HepG2 (cell line): ENCODE measurements around the gene PARVB. TPM values are rescaled to one million over a fixed set of nuclear protein-coding genes. Genes with fewer than 3 reads are reported as not detected.

Experiments
- ATAC-seq: fragments of 200-7000 bp; cut with Tn5 transposase; 3 replicates; pipeline ENCODE4 v1.9.1; 2020; ENCODE audit warnings: mild to moderate bottlenecking, moderate library complexity
- BruUV-seq: library from RNA; stranded (reverse); fragments of 400-500 nt; replicated peaks from 2 replicates; lab custom pipeline; 2021; lab: Mats Ljungman, UMichigan
- CTCF ChIA-PET: fragments of 300-600 bp; formaldehyde crosslinking; extraction: SDS; loops from one replicate; lab custom pipeline; 2021; ENCODE audit warnings: low total read pairs, inconsistent platforms, low intra/inter-chr PET ratio; lab: Yijun Ruan, JAX
- POLR2A ChIA-PET: fragments of 350-600 bp; sonication (Branson Sonifier 250); formaldehyde crosslinking; loops from one replicate; lab custom pipeline; 2020; ENCODE audit warnings: antibody characterized with exemption, inconsistent platforms; lab: Yijun Ruan, JAX
- DNase-seq: peaks from one replicate; pipeline ENCODE4 v3.0.0-alpha.2; 2015; ENCODE audit warnings: low spot score
- FAIRE-seq: peaks from 3 replicates; lab custom pipeline; 2011; peaks lifted over from hg19 to GRCh38; lab: Jason Lieb, UNC
- H2AFZ ChIP-seq: one replicate; pipeline ENCODE4 v1.6.1; 2011; ENCODE audit warnings: low read length, inconsistent platforms
- H3K27ac ChIP-seq: fragments of 300-600 bp; 3 replicates; pipeline ENCODE4 v1.8.0; 2011; ENCODE audit warnings: mixed run types, mild to moderate bottlenecking, mixed read lengths, low read length, inconsistent platforms; ENCODE audit not compliant: insufficient read depth; ENCODE audit errors: extremely low read length
- H3K27me3 ChIP-seq, 2 experiments: fragments of 200-600 bp in 1 of 2; 2 replicates in 1 of 2; 3 replicates in 1 of 2; pipeline versions ENCODE4 v1.6.0 to v1.8.0; 2011; ENCODE audit warnings: low read length in 2 of 2, mild to moderate bottlenecking in 2 of 2, moderate library complexity in 2 of 2, inconsistent platforms in 1 of 2; ENCODE audit not compliant: insufficient read depth in 2 of 2, control insufficient read depth in 1 of 2
- H3K36me3 ChIP-seq, 2 experiments: fragments of 200-600 bp in 1 of 2; replicated peaks in 1 of 2; 2 replicates in 1 of 2; 3 replicates in 1 of 2; pipeline versions ENCODE4 v1.5.1 to v1.8.0; 2011; ENCODE audit warnings: low read length in 2 of 2, inconsistent platforms in 1 of 2; ENCODE audit not compliant: insufficient read depth in 2 of 2, control insufficient read depth in 1 of 2
- H3K4me1 ChIP-seq: 2 replicates; pipeline ENCODE4 v1.5.1; 2012; ENCODE audit warnings: low read length, inconsistent platforms; ENCODE audit not compliant: insufficient read depth
- H3K4me2 ChIP-seq: 2 replicates; pipeline ENCODE4 v1.6.0; 2011; ENCODE audit warnings: low read depth, low read length, inconsistent platforms
- H3K4me3 ChIP-seq, 3 experiments: fragments of 200-600 bp in 1 of 3; sonication (generic), shearing (Covaris generic) in 1 of 3; replicated peaks in 1 of 3; 2 replicates each; pipeline ENCODE4 v1.5.1; 2011 to 2016; ENCODE audit warnings: low read length in 3 of 3, inconsistent platforms in 2 of 3, low read depth in 2 of 3, mild to moderate bottlenecking in 2 of 3, control low read depth in 1 of 3, mixed read lengths in 1 of 3; ENCODE audit not compliant: insufficient read depth in 1 of 3
- H3K79me2 ChIP-seq: one replicate; pipeline ENCODE4 v1.6.1; 2011; ENCODE audit warnings: low read length, inconsistent platforms; ENCODE audit not compliant: insufficient read depth
- H3K9ac ChIP-seq: 2 replicates; pipeline ENCODE4 v1.6.0; 2011; ENCODE audit warnings: mild to moderate bottlenecking, low read depth, low read length, inconsistent platforms; ENCODE audit not compliant: insufficient read depth
- H3K9me3 ChIP-seq: 2 replicates; pipeline ENCODE4 v1.5.1; 2012; ENCODE audit warnings: mild to moderate bottlenecking, low read length
- H4K20me1 ChIP-seq: 2 replicates; pipeline ENCODE4 v1.6.0; 2011; ENCODE audit warnings: inconsistent platforms, mild to moderate bottlenecking, low read length, moderate library complexity; ENCODE audit not compliant: insufficient read depth
- DNMT3B ChIP-seq: conservative IDR thresholded peaks from 2 replicates; pipeline ENCODE4 v1.6.1; 2016; ENCODE audit warnings: missing biosample characterization, control low read depth
- MAFG ChIP-seq: sonication (generic); formaldehyde crosslinking; IDR thresholded peaks from 2 replicates; pipeline ENCODE4 v1.5.1; 2020; ENCODE audit warnings: mild to moderate bottlenecking, missing genetic modification reagents
- MXI1 ChIP-seq: IDR thresholded peaks from 3 replicates; pipeline ENCODE4 v1.6.1; 2012; ENCODE audit warnings: low read depth, low read length, inconsistent platforms, borderline replicate concordance
- NR2F6 ChIP-seq, 2 experiments: IDR thresholded peaks; 2 replicates each; pipeline ENCODE4 v1.6.1; 2016; ENCODE audit warnings: antibody characterized with exemption in 1 of 2, mild to moderate bottlenecking in 1 of 2
- THYN1 ChIP-seq: sonication (generic); formaldehyde crosslinking; IDR thresholded peaks from 2 replicates; pipeline ENCODE4 v1.8.1; 2023; ENCODE audit warnings: low read depth, mild to moderate bottlenecking, moderate library complexity, missing genetic modification reagents, borderline replicate concordance
- ZNF20 ChIP-seq: sonication (generic); formaldehyde crosslinking; IDR thresholded peaks from 2 replicates; pipeline ENCODE4 v1.4.0; 2020; ENCODE audit warnings: mild to moderate bottlenecking, moderate library complexity, missing genetic modification reagents
- ZNF33B ChIP-seq: sonication (generic); formaldehyde crosslinking; IDR thresholded peaks from 2 replicates; pipeline ENCODE4 v1.5.1; 2020; ENCODE audit warnings: mild to moderate bottlenecking, missing genetic modification reagents
- WGBS: methylation state at CpG from one replicate; pipeline ENCODE4 v1.1.6; 2017; ENCODE audit warnings: low lambda C conversion rate; 5-methylcytosine and 5-hydroxymethylcytosine counted together
- in situ Hi-C: cut with HindIII; loops from 2 replicates; pipeline ENCODE4 v1.10.0; 2017; ENCODE audit warnings: low pct_unique_long_range_greater_than_20kb; ENCODE audit not compliant: extremely low pct_ligation_motif_present
- intact Hi-C: fragments of 100-400 bp; cut with micrococcal nuclease; formaldehyde crosslinking; loops from one replicate; pipeline ENCODE4 v1.10.0; 2022; ENCODE audit not compliant: unreplicated experiment
- polyA plus RNA-seq, 8 experiments: library from polyadenylated mRNA; depleted of rRNA in 3 of 8; stranded (reverse) in 7 of 8; unstranded in 1 of 8; fragments of >200 nt; fragmentation: Illumina TruSeq in 4 of 8; extraction: Trizol in 4 of 8; gene quantifications; 2 replicates each; pipeline versions ENCODE4 v1.2.1 to v1.2.3, GENCODE V29; 2011 to 2016; ENCODE audit warnings: low read depth in 4 of 8, missing spikeins in 1 of 8, mixed read lengths in 1 of 8; ENCODE audit not compliant: insufficient read depth in 1 of 8
- total RNA-seq, 5 experiments: library from RNA; depleted of rRNA; stranded (reverse); fragments of >200 nt; fragmentation: Illumina TruSeq; extraction: Trizol; gene quantifications; 2 replicates each; pipeline ENCODE4 v1.2.3, GENCODE V29; 2016; ENCODE audit warnings: low read depth in 1 of 5
- TF ChIP-seq, protein P1 (sequence below): sonication (generic); formaldehyde crosslinking; IDR thresholded peaks from 2 replicates; pipeline ENCODE4 v1.5.0; 2020; ENCODE audit warnings: mild to moderate bottlenecking, missing genetic modification reagents
- TF ChIP-seq, protein P2 (sequence below): sonication (generic); formaldehyde crosslinking; IDR thresholded peaks from 2 replicates; pipeline ENCODE4 v1.4.0; 2020; ENCODE audit warnings: mild to moderate bottlenecking, missing genetic modification reagents

PARVB gene
- total and polyA plus RNA-seq, 2 of the 13 experiments (the other 11 are each of a cell fraction or from before 2014, with no cell fraction given): 0.11 to 0.15 TPM

DNA sequence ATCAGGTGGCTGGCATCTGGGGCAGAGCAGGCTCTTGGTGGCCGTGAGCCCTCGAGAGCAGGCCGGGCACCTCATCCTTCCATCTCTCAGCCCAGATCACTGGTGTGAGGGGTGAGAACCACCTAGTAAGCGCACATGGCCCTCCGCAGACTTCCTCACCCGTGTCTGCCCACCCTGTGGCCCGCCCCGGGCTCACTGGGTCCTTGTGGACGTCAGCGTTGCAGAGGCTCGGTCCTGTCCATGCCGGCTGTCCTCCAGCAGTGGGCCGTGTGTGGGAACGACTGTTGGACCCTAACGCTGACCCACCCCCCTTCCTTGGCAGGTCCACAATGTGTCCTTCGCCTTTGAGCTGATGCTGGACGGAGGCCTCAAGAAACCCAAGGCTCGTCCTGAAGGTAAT is 139.4 kb downstream of the PARVB start:
- H3K4me3 ChIP-seq: no peak overlapping the region
- ATAC-seq: no peak
- CTCF ChIA-PET: no interaction called here
- no peaks in the 10 kb centered on the region for H3K36me3 ChIP-seq
- no peak overlapping the region for H3K9ac ChIP-seq
- no peak overlapping the region for H3K27ac ChIP-seq
- no peak overlapping the region for H2AFZ ChIP-seq
- intact Hi-C loops: no loop called here
- FAIRE-seq: no peak
- no peaks in the 10 kb centered on the region for H3K9me3 ChIP-seq
- H3K27me3 ChIP-seq: peaks cover 0 to 6% of the 10 kb centered on the region in 2 experiments; a peak in 1 of 5 replicates
- POLR2A ChIA-PET: no interaction called here
- no TSS peak for BruUV-seq
- TF ChIP-seq MAFG (CRISPR knock-in tag) (no peak), ZNF33B (CRISPR knock-in tag) (no peak), NR2F6 (IDR thresholded peaks at IDR 0.05) (no peak), NR2F6 (CRISPR knock-in tag; IDR thresholded peaks at IDR 0.05) (no peak), THYN1 (CRISPR knock-in tag) (no peak), DNMT3B (CRISPR knock-in tag) (no peak), MXI1 (no peak)
- TF ChIP-seq, all 625 proteins: peak for 0
- Histone ChIP-seq H3K4me1 (no peaks in the 10 kb centered on the region), H4K20me1 (no peaks in the 10 kb centered on the region), H3K79me2 (no peaks in the 10 kb centered on the region), H3K4me2 (no peak overlapping the region)
- 7% methylated on average over 3 of the region's 18 CpGs for WGBS
- no peak for DNase-seq
- in situ Hi-C loops: no loop called here

DNA sequence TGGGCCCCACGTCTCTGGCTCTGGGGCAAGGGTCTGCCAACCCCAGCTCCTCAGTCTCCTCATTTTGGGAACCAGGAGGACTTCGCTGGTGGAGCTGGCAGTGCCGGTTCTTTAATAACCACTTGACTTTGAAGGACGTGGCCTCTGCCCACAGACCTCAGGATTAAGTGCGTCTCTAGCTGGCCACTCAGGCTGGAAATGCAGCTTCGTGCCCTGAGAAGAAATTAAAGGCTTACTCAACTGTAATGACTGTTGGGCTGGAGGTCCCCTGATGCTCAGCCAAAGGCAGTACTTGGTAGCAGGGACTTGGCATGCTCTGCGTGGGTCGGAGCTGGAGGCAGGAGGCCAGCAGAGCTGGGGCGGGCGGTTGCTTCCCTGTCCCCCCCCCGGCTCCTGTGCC is 139.9 kb downstream of the PARVB start:
- Histone ChIP-seq H3K9me3 (no peaks in the 10 kb centered on the region), H3K4me1 (no peaks in the 10 kb centered on the region), H3K4me2 (no peak overlapping the region), H3K79me2 (no peaks in the 10 kb centered on the region), H3K4me3 (no peak overlapping the region), H3K36me3 (no peaks in the 10 kb centered on the region), H3K27ac (no peak overlapping the region), H4K20me1 (no peaks in the 10 kb centered on the region), H3K27me3 (peaks cover 0 to 6% of the 10 kb centered on the region in 2 experiments; a peak in 1 of 5 replicates), H2AFZ (no peak overlapping the region), H3K9ac (no peak overlapping the region)
- POLR2A ChIA-PET: no interaction called here
- TF ChIP-seq, protein P1, sequence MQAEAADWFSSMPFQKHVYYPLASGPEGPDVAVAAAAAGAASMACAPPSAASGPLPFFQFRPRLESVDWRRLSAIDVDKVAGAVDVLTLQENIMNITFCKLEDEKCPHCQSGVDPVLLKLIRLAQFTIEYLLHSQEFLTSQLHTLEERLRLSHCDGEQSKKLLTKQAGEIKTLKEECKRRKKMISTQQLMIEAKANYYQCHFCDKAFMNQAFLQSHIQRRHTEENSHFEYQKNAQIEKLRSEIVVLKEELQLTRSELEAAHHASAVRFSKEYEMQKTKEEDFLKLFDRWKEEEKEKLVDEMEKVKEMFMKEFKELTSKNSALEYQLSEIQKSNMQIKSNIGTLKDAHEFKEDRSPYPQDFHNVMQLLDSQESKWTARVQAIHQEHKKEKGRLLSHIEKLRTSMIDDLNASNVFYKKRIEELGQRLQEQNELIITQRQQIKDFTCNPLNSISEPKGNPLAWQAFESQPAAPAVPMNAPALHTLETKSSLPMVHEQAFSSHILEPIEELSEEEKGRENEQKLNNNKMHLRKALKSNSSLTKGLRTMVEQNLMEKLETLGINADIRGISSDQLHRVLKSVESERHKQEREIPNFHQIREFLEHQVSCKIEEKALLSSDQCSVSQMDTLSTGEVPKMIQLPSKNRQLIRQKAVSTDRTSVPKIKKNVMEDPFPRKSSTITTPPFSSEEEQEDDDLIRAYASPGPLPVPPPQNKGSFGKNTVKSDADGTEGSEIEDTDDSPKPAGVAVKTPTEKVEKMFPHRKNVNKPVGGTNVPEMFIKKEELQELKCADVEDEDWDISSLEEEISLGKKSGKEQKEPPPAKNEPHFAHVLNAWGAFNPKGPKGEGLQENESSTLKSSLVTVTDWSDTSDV: no peak
- no peak for TF ChIP-seq ZNF20
- TF ChIP-seq, protein P2, sequence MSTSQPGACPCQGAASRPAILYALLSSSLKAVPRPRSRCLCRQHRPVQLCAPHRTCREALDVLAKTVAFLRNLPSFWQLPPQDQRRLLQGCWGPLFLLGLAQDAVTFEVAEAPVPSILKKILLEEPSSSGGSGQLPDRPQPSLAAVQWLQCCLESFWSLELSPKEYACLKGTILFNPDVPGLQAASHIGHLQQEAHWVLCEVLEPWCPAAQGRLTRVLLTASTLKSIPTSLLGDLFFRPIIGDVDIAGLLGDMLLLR: no peak
- no peak for ATAC-seq
- CTCF ChIA-PET: no interaction called here
- 51% methylated on average over 5 of the region's 11 CpGs for WGBS
- in situ Hi-C loops: no loop called here
- DNase-seq: no peak
- FAIRE-seq: no peak
- no TSS peak for BruUV-seq
- intact Hi-C loops: no loop called here
